Activated T-helper 1 cell treated with anti-CD3 and anti-CD28 coated beads, Interleukin-2, amount 50 U/mL, for 16 hours (primary cell): ENCODE data around the gene PAK4.
"Not testable (repeated sequence)": the region's sequence is repeated elsewhere in the genome, so short reads cannot be mapped to it uniquely, and the experiment has no call there.

Experiments
- DNase-seq, 2 donors: peaks; one replicate each; pipeline ENCODE4 v3.0.0-alpha.2; 2020; ENCODE audit warnings: low read depth in 1 of 2, low spot score in 1 of 2

The PAK4 gene

GRCh38 chr19:39125554-39126311, at the start of gene PAK4:
Gene PAK4, plus strand, starts transcription at chr19:39125786. Its CDS starts 43,768 bp downstream, at chr19:39169554.
- DNase-seq: peak; percentile 90 to 94

GRCh38 chr19:39077323-39077722, 48.3 kb upstream of the PAK4 start:
- DNase-seq: no peak

- no peak for DNase-seq
These were observed 47.0 kb upstream of the PAK4 start for GRCh38 chr19:39078436-39079200.

- DNase-seq: no peak
These were observed 45.2 kb upstream of the PAK4 start for GRCh38 chr19:39080431-39080830.

GRCh38 chr19:39082167-39082566, 43.4 kb upstream of the PAK4 start:
- no peak for DNase-seq

- no peak for DNase-seq
These were observed 42.6 kb upstream of the PAK4 start for GRCh38 chr19:39082745-39083598.

GRCh38 chr19:39083599-39083982, 42.0 kb upstream of the PAK4 start:
- DNase-seq: no peak

- peak in 1 of 2 donors; percentile 6 for DNase-seq
These were observed 41.4 kb upstream of the PAK4 start, which contains the start of gene ACP7 for GRCh38 chr19:39083983-39084731. Gene ACP7, plus strand, starts transcription at chr19:39084368. Its CDS starts 902 bp downstream, at chr19:39085270.

- DNase-seq: no peak
These were observed 40.9 kb upstream of the PAK4 start for GRCh38 chr19:39084732-39085080.

GRCh38 chr19:39085392-39085791, 40.2 kb upstream of the PAK4 start:
- DNase-seq: no peak

- no peak for DNase-seq
These were observed 39.2 kb upstream of the PAK4 start for GRCh38 chr19:39086386-39086785.

- no peak for DNase-seq
These were observed 37.5 kb upstream of the PAK4 start for GRCh38 chr19:39087907-39088686.

GRCh38 chr19:39090016-39090415, 35.6 kb upstream of the PAK4 start:
- DNase-seq: not testable (repeated sequence)

GRCh38 chr19:39090881-39091280, 34.7 kb upstream of the PAK4 start:
- DNase-seq: no peak

GRCh38 chr19:39095799-39096540, 29.6 kb upstream of the PAK4 start:
- DNase-seq: not testable (repeated sequence)

- DNase-seq: no peak
These were observed 28.3 kb upstream of the PAK4 start for GRCh38 chr19:39097299-39097698.

- no peak for DNase-seq
These were observed 27.9 kb upstream of the PAK4 start for GRCh38 chr19:39097721-39098120.

- DNase-seq: no peak
These were observed 27.0 kb upstream of the PAK4 start for GRCh38 chr19:39098365-39099269.
